Measurements from ENCODE around the gene CDC42BPA. TPM values are rescaled to one million over a fixed set of nuclear protein-coding genes. Genes with fewer than 3 reads are reported as not detected.

CDC42BPA gene
- total and polyA plus RNA-seq, 2 of the 8 experiments (the other 6 are each of a cell fraction or from before 2014, with no cell fraction given), result 7.1 to 28.5 TPM

- TF ChIP-seq CTCF (IDR thresholded peaks at IDR 0.05; ENCODE audit: control extremely low read depth in 1 of 3, insufficient read depth in 1 of 3, low read depth in 1 of 3, low read length in 3 of 3) (no peak), E2F6 (IDR thresholded peaks at IDR 0.05) (no peak), GTF2F1 (IDR thresholded peaks at IDR 0.05; ENCODE audit: borderline replicate concordance, low read depth, low read length) (no peak), ZNF274 (IDR thresholded peaks at IDR 0.05; ENCODE audit: borderline replicate concordance, extremely low read depth, low read length) (no peak), USF2 (IDR thresholded peaks at IDR 0.05; ENCODE audit: low read length) (no peak)
Observed at GRCh38 chr1:227228201-227228600, 90.1 kb downstream of the CDC42BPA start (continued).

Data from H1 (cell line).